ENCODE data around the gene CCDC28B. TPM values are rescaled to one million over a fixed set of nuclear protein-coding genes. Genes with fewer than 3 reads are reported as not detected.
A peak's percentile ranks its signal among the peaks of the same experiment; 100 is the strongest.

Gene CCDC28B
- total and polyA plus RNA-seq, 9 donors: 2.3 to 9.4 (median 6.2) TPM

DNA sequence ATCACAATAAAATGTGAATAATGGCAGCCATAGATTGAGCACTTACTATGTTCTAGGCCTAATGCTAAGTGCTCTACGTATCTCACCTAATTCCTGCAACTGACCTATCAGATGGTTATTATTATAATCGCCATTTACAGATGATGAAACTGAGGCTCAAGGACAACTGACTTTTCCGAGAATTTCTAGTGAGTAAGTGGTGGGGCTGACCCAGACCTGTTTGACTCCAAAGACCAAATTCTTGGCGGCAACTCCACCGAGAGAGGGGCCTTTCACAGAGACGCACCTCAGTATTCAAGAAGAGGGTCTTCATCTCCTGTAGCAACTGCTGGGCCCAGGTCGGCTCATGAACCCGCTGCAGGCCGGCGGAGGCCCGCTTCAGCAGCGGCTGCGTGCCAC, 21.2 kb downstream of the CCDC28B start:
- Histone ChIP-seq H3K4me3 (peak overlapping the region; percentile 95), H3K9me3 (no peaks in the 10 kb centered on the region), H3K36me3 (no peaks in the 10 kb centered on the region), H3K4me1 (ENCODE audit: insufficient read depth) (peaks cover 9% of the 10 kb centered on the region), H3K27ac (no peak overlapping the region), H3K27me3 (no peaks in the 10 kb centered on the region)
- intact Hi-C loops (cut with DNase I): no loop called here
- TF ChIP-seq, protein P1, sequence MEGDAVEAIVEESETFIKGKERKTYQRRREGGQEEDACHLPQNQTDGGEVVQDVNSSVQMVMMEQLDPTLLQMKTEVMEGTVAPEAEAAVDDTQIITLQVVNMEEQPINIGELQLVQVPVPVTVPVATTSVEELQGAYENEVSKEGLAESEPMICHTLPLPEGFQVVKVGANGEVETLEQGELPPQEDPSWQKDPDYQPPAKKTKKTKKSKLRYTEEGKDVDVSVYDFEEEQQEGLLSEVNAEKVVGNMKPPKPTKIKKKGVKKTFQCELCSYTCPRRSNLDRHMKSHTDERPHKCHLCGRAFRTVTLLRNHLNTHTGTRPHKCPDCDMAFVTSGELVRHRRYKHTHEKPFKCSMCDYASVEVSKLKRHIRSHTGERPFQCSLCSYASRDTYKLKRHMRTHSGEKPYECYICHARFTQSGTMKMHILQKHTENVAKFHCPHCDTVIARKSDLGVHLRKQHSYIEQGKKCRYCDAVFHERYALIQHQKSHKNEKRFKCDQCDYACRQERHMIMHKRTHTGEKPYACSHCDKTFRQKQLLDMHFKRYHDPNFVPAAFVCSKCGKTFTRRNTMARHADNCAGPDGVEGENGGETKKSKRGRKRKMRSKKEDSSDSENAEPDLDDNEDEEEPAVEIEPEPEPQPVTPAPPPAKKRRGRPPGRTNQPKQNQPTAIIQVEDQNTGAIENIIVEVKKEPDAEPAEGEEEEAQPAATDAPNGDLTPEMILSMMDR (IDR thresholded peaks at IDR 0.05): no peak
- TF ChIP-seq POLR2A (IDR thresholded peaks at IDR 0.05) (no peak), EP300 (IDR thresholded peaks at IDR 0.05) (no peak)
- WGBS, 3 donors: 1 to 4% (median 1%) methylated on average over 13 of the region's 13 CpGs
- DNase-seq: no peak

DNA sequence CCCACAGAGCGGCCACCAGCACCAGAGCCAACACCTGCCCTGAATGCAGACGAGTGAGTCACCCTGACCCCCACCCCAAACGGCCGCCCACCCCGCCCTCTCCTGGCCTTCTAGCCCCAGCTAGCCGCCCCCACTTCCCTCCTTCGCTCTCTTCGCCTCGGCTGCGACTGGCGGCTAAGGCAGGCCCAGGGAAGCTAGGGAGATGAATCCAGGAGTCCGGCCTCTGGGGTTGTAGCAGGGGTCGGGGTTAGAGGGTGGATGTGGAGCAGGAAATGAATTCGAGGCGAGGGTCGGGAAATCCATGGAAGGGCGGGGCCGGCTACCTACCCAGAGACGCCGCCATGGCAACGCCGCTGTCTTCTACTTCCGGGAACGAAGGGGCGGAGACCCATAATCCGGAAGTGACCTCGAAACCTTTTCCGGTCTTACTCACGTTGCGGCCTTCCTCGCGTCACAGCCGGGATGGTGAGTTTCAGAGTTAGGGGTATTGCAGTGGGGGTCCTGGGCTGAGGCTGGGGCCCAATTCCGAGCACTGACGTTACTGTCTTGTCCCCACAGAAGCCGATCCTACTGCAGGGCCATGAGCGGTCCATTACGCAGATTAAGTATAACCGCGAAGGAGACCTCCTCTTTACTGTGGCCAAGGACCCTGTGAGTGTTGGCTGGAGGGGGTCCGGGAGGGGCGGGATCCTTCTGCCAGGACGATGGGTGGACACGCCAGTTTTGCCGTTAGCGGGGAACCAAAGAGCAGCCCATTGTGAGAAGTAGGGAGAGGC, 21.8 kb downstream of the CCDC28B start, which contains the start of the genes EIF3I and TMEM234:
Gene EIF3I (plus strand): TSS at position 428 of the 776 bp plus-strand sequence. CDS start 35 bp downstream, at position 463.
Gene TMEM234 (minus strand): TSS at position 374 of the 776 bp plus-strand sequence. CDS start 31 bp downstream, at position 343.
- peak; percentile 90 to 95 (median 91) for DNase-seq
- Histone ChIP-seq H3K27ac (peak within 1 kb of the TSS; percentile 42 to 67), H3K4me3 (peak within 1 kb of the TSS; percentile 95), H3K9me3 (no peaks in the 10 kb centered on the region), H3K4me1 (ENCODE audit: insufficient read depth) (peaks cover 9% of the 10 kb centered on the region), H3K36me3 (no peaks in the 10 kb centered on the region), H3K27me3 (no peaks in the 10 kb centered on the region)
- peak; percentile 91 for TF ChIP-seq EP300 (IDR thresholded peaks at IDR 0.05)
- TF ChIP-seq POLR2A (IDR thresholded peaks at IDR 0.05): peak; percentile 97
- TF ChIP-seq, protein P1 (IDR thresholded peaks at IDR 0.05): no peak
- intact Hi-C loops (cut with DNase I): no loop called here
- 0% methylated on average over 46 of the region's 46 CpGs for WGBS, 3 donors

DNA sequence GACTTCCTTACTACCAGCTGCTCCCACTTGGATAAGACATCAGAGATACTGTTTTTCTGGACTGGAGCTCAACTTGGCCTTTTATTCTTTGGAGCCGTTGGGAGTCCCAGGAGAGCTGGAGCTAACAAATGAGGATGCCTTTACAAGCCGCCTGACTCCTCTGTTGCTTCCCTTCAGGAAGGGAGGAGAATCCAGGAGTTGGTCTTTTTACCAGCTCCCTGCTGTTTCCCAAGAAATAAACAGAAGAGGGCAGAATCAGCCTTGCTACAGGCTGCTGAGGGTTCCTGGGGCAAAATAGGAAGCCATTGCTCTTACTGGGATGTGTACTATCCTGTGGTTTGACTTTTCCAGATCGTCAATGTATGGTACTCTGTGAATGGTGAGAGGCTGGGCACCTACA, 23.3 kb downstream of the CCDC28B start:
- Histone ChIP-seq H3K36me3 (no peaks in the 10 kb centered on the region), H3K9me3 (no peaks in the 10 kb centered on the region), H3K4me1 (ENCODE audit: insufficient read depth) (peaks cover 9% of the 10 kb centered on the region), H3K27me3 (no peaks in the 10 kb centered on the region), H3K4me3 (no peak overlapping the region), H3K27ac (peak overlapping the region in 1 of 2 donors; percentile 67)
- no peak for DNase-seq
- TF ChIP-seq EP300 (IDR thresholded peaks at IDR 0.05) (no peak), POLR2A (IDR thresholded peaks at IDR 0.05) (no peak)
- TF ChIP-seq, protein P1 (IDR thresholded peaks at IDR 0.05): no peak
- intact Hi-C loops (cut with DNase I): no loop called here
- WGBS, 3 donors: 46 to 69% (median 65%) methylated on average over 3 of the region's 3 CpGs

DNA sequence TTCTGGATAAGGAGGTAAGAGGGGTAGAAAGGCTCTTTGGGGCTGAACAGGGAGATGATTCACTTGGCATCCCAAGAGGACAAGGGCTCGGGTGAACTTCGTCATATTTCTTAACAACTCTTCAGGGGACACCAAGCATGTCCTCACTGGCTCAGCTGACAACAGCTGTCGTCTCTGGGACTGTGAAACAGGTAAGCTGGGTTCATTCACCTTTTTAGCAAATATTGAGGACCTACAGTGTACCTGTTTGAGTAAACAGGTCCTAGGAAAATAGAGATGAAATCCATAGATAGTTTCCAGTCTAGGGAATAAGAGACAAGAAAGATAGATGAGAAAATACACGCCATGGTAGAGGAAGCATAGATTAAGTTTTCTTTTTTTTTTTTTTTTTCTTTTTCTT, 23.9 kb downstream of the CCDC28B start:
- Histone ChIP-seq H3K9me3 (no peaks in the 10 kb centered on the region), H3K4me3 (no peak overlapping the region), H3K27me3 (no peaks in the 10 kb centered on the region), H3K27ac (no peak overlapping the region), H3K36me3 (no peaks in the 10 kb centered on the region), H3K4me1 (ENCODE audit: insufficient read depth) (peaks cover 9% of the 10 kb centered on the region)
- intact Hi-C loops (cut with DNase I): no loop called here
- no peak for DNase-seq
- no peak for TF ChIP-seq POLR2A (IDR thresholded peaks at IDR 0.05)
- TF ChIP-seq EP300 (IDR thresholded peaks at IDR 0.05): no peak
- TF ChIP-seq, protein P1 (IDR thresholded peaks at IDR 0.05): no peak
- WGBS, 3 donors: 86 to 91% (median 87%) methylated on average over 4 of the region's 4 CpGs

Measured in ovary (tissue), 9 donors.